ENCODE measurements around the gene BID.

GRCh38 chr22:17774926-17775685, 837 bp upstream of the BID start:
- no peak for TF ChIP-seq CTCF (IDR thresholded peaks at IDR 0.05; ENCODE audit: low read depth, low read length, poor library complexity, severe bottlenecking)
- no peak for TF ChIP-seq EZH2phosphoT487 (IDR thresholded peaks at IDR 0.05; ENCODE audit: borderline replicate concordance, low read length)

Measured in DOHH2 (cell line).